HepG2 (cell line): ENCODE data around the gene PCBP1. TPM values are rescaled to one million over a fixed set of nuclear protein-coding genes. Genes with fewer than 3 reads are reported as not detected.
A peak's percentile ranks its signal among the peaks of the same experiment; 100 is the strongest.

ENCODE experiments used
- CC2D1A ChIP-seq: sonication (generic); formaldehyde crosslinking; IDR thresholded peaks from 2 replicates; pipeline ENCODE4 v1.8.1; 2023; ENCODE audit warnings: mild to moderate bottlenecking, missing genetic modification reagents
- CREB1 ChIP-seq, 2 experiments: fragments of 450-650 bp in 1 of 2; IDR thresholded peaks; 2 replicates each; pipeline ENCODE4 v1.6.1; 2016 to 2017; ENCODE audit warnings: control low read depth in 1 of 2, mild to moderate bottlenecking in 1 of 2, missing compliant biosample characterization in 1 of 2, missing genetic modification characterization in 1 of 2
- DMAP1 ChIP-seq: IDR thresholded peaks from 2 replicates; pipeline ENCODE4 v1.6.1; 2016
- DR1 ChIP-seq: sonication (generic); formaldehyde crosslinking; IDR thresholded peaks from 2 replicates; pipeline ENCODE4 v1.8.0; 2021; ENCODE audit warnings: mild to moderate bottlenecking, missing genetic modification reagents, inconsistent platforms
- GZF1 ChIP-seq: sonication (generic); formaldehyde crosslinking; IDR thresholded peaks from 2 replicates; pipeline ENCODE4 v1.5.1; 2020; ENCODE audit warnings: mild to moderate bottlenecking, missing genetic modification reagents
- HDAC2 ChIP-seq: sonication (generic); formaldehyde crosslinking; IDR thresholded peaks from 2 replicates; pipeline ENCODE4 v1.4.0; 2020; ENCODE audit warnings: missing genetic modification reagents
- HNF4A ChIP-seq: sonication (generic); formaldehyde crosslinking; IDR thresholded peaks from 2 replicates; pipeline ENCODE4 v1.4.0; 2020; ENCODE audit warnings: missing genetic modification reagents
- KDM1A ChIP-seq: IDR thresholded peaks from 2 replicates; pipeline ENCODE4 v1.6.1; 2016; ENCODE audit warnings: missing compliant biosample characterization
- NFYB ChIP-seq: sonication (generic); formaldehyde crosslinking; IDR thresholded peaks from 2 replicates; pipeline ENCODE4 v1.4.0; 2020; ENCODE audit warnings: missing genetic modification reagents
- ONECUT2 ChIP-seq: sonication (generic); formaldehyde crosslinking; IDR thresholded peaks from 2 replicates; pipeline ENCODE4 v1.4.0; 2020; ENCODE audit warnings: missing genetic modification reagents
- RCOR2 ChIP-seq: IDR thresholded peaks from 2 replicates; pipeline ENCODE4 v1.6.1; 2016; ENCODE audit warnings: missing biosample characterization, missing genetic modification reagents
- RORA ChIP-seq: sonication (generic); formaldehyde crosslinking; IDR thresholded peaks from 2 replicates; pipeline ENCODE4 v1.5.0; 2020; ENCODE audit warnings: mild to moderate bottlenecking, missing genetic modification reagents, moderate library complexity
- SOX6 ChIP-seq, 2 experiments: fragments of 450-650 bp in 1 of 2; sonication (generic) in 1 of 2; formaldehyde crosslinking in 1 of 2; IDR thresholded peaks; 2 replicates each; pipeline versions ENCODE4 v1.4.0 to v1.6.1; 2017 to 2020; ENCODE audit warnings: antibody characterized with exemption in 1 of 2, mild to moderate bottlenecking in 1 of 2, missing genetic modification reagents in 1 of 2
- SRSF4 ChIP-seq: fragments of 200-400 bp; formaldehyde crosslinking; IDR thresholded peaks from one replicate; pipeline ENCODE4 v1.6.1; 2018; ENCODE audit warnings: mild to moderate bottlenecking, low read depth, low read length, moderate library complexity; ENCODE audit not compliant: poor library complexity, severe bottlenecking
- TEAD3 ChIP-seq: optimal IDR thresholded peaks from 2 replicates; pipeline ENCODE3; 2016; ENCODE audit warnings: borderline replicate concordance
- TP53 ChIP-seq: sonication (generic); formaldehyde crosslinking; conservative IDR thresholded peaks from 2 replicates; pipeline ENCODE4 v1.4.0; 2020; ENCODE audit warnings: missing genetic modification reagents
- ZEB1 ChIP-seq: IDR thresholded peaks from 2 replicates; pipeline ENCODE4 v1.6.1; 2012; ENCODE audit warnings: mild to moderate bottlenecking, low read depth, inconsistent platforms; ENCODE audit not compliant: insufficient replicate concordance
- ZFP90 ChIP-seq: sonication (generic); formaldehyde crosslinking; IDR thresholded peaks from 2 replicates; pipeline ENCODE4 v1.8.0; 2022; ENCODE audit warnings: missing genetic modification reagents, mild to moderate bottlenecking, inconsistent platforms, borderline replicate concordance
- ZKSCAN8 ChIP-seq: IDR thresholded peaks from 2 replicates; pipeline ENCODE4 v1.6.1; 2016; ENCODE audit warnings: borderline replicate concordance, missing genetic modification reagents, missing compliant biosample characterization
- ZNF292 ChIP-seq: sonication (generic); formaldehyde crosslinking; IDR thresholded peaks from 2 replicates; pipeline ENCODE4 v1.8.1; 2022; ENCODE audit warnings: mild to moderate bottlenecking, low read depth, missing genetic modification reagents, borderline replicate concordance
- ZNF296 ChIP-seq: sonication (generic); formaldehyde crosslinking; conservative IDR thresholded peaks from 2 replicates; pipeline ENCODE4 v1.5.0; 2020; ENCODE audit warnings: mild to moderate bottlenecking, missing genetic modification reagents
- ZNF547 ChIP-seq: sonication (generic); formaldehyde crosslinking; IDR thresholded peaks from 2 replicates; pipeline ENCODE4 v1.5.1; 2020; ENCODE audit warnings: mild to moderate bottlenecking, missing genetic modification reagents
- ZNF598 ChIP-seq: sonication (generic); formaldehyde crosslinking; IDR thresholded peaks from 2 replicates; pipeline ENCODE4 v1.5.1; 2020; ENCODE audit warnings: mild to moderate bottlenecking, missing genetic modification reagents, borderline replicate concordance
- ZNF720 ChIP-seq: sonication (generic); formaldehyde crosslinking; IDR thresholded peaks from 2 replicates; pipeline ENCODE4 v1.4.0; 2020; ENCODE audit warnings: missing genetic modification reagents
- ZNF883 ChIP-seq: sonication (generic); formaldehyde crosslinking; IDR thresholded peaks from 2 replicates; pipeline ENCODE4 v1.5.1; 2020; ENCODE audit warnings: mild to moderate bottlenecking, missing genetic modification reagents; ENCODE audit errors: not compliant biosample characterization
- ZSCAN25 ChIP-seq: sonication (generic); formaldehyde crosslinking; IDR thresholded peaks from 2 replicates; pipeline ENCODE4 v1.8.0; 2022; ENCODE audit warnings: mild to moderate bottlenecking, missing genetic modification reagents
- polyA plus RNA-seq, 8 experiments: library from polyadenylated mRNA; depleted of rRNA in 3 of 8; stranded (reverse) in 7 of 8; unstranded in 1 of 8; fragments of >200 nt; fragmentation: Illumina TruSeq in 4 of 8; extraction: Trizol in 4 of 8; gene quantifications; 2 replicates each; pipeline versions ENCODE4 v1.2.1 to v1.2.3, GENCODE V29; 2011 to 2016; ENCODE audit warnings: low read depth in 4 of 8, missing spikeins in 1 of 8, mixed read lengths in 1 of 8; ENCODE audit not compliant: insufficient read depth in 1 of 8
- total RNA-seq, 5 experiments: library from RNA; depleted of rRNA; stranded (reverse); fragments of >200 nt; fragmentation: Illumina TruSeq; extraction: Trizol; gene quantifications; 2 replicates each; pipeline ENCODE4 v1.2.3, GENCODE V29; 2016; ENCODE audit warnings: low read depth in 1 of 5
- TF ChIP-seq, protein P1 (sequence below): sonication (generic); formaldehyde crosslinking; IDR thresholded peaks from 2 replicates; pipeline ENCODE4 v1.4.0; 2020; ENCODE audit warnings: missing genetic modification reagents, borderline replicate concordance

PCBP1 gene
- total and polyA plus RNA-seq, 2 of the 13 experiments (the other 11 are each of a cell fraction or from before 2014, with no cell fraction given) = 32.0 to 137 TPM

DNA sequence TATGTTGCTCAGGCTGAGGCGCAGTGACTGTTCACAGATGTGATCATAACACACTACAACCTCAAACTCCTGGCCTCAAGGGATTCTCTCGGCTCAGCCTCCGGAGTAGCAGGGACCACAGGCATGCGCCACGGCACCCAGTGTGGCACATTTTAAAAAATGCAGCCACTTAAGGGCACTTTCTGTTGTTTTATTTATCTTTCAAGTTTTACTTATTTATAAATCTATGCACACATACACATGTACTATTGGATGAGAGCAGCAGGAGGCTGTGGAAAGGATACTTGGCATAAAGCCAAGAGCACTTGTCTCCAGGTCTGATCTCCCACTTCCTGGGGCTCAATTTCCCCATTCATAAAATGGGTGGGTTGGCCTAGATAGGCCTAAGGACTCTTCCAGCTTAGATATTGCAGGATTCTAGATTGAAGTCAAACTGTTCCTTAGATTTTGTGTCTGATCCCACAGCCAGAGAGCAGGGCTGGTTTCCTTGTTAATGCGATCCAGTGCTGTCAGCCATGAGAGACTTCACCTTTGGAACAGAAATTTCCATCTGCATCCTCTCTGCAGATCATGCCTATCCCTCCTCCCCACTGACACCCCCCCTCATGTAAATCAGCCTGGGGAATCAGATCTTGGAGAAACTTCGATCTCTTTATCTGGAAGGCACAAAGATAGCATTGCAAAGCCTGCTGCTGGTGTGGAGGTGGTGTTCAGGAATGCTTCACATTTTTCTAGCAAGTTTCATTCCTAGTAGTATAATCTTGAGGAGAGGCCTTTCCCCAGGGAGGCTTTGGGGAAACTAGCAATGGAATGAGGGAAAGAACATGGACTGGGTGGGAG is 24.7 kb downstream of the PCBP1 start (continued):
- TF ChIP-seq ZNF292 (CRISPR knock-in tag) (peak; percentile 54; the same call in 1 of the 2 replicates), SOX6 (IDR thresholded peaks at IDR 0.05) (no peak), SOX6 (CRISPR knock-in tag; IDR thresholded peaks at IDR 0.05) (peak; percentile 15; the same call in 1 of the 2 replicates), DR1 (CRISPR knock-in tag) (no peak), ZFP90 (CRISPR knock-in tag) (no peak), ZEB1 (peak; percentile 18), ONECUT2 (CRISPR knock-in tag) (peak; percentile 28; the same call in 1 of the 2 replicates), SRSF4 (no peak), RORA (CRISPR knock-in tag) (0 out of 2 replicates have a peak, but pooled peaks have one; percentile 34), RCOR2 (CRISPR knock-in tag) (peak; percentile 83; the same call in 1 of the 2 replicates), ZNF598 (0 out of 2 replicates have a peak, but pooled peaks have one; percentile 74), TP53 (no peak), DMAP1 (CRISPR knock-in tag) (peak; percentile 28; the same call in 1 of the 2 replicates), ZSCAN25 (CRISPR knock-in tag) (peak; percentile 70), CREB1 (IDR thresholded peaks at IDR 0.05) (no peak), CREB1 (CRISPR knock-in tag; IDR thresholded peaks at IDR 0.05) (peak; percentile 37; the same call in 1 of the 2 replicates), ZNF547 (CRISPR knock-in tag) (0 out of 2 replicates have a peak, but pooled peaks have one; percentile 50), HNF4A (CRISPR knock-in tag) (peak; percentile 43; the same call in 1 of the 2 replicates), ZNF296 (CRISPR knock-in tag) (no peak), CC2D1A (CRISPR knock-in tag) (no peak), HDAC2 (CRISPR knock-in tag) (no peak), ZNF720 (CRISPR knock-in tag) (no peak), ZKSCAN8 (no peak), GZF1 (CRISPR knock-in tag) (no peak), NFYB (CRISPR knock-in tag) (no peak), TEAD3 (CRISPR knock-in tag) (peak; percentile 58), ZNF883 (CRISPR knock-in tag) (no peak), KDM1A (0 out of 2 replicates have a peak, but pooled peaks have one; percentile 44)
- TF ChIP-seq, protein P1, sequence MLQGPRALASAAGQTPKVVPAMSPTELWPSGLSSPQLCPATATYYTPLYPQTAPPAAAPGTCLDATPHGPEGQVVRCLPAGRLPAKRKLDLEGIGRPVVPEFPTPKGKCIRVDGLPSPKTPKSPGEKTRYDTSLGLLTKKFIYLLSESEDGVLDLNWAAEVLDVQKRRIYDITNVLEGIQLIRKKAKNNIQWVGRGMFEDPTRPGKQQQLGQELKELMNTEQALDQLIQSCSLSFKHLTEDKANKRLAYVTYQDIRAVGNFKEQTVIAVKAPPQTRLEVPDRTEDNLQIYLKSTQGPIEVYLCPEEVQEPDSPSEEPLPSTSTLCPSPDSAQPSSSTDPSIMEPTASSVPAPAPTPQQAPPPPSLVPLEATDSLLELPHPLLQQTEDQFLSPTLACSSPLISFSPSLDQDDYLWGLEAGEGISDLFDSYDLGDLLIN (CRISPR knock-in tag) = no peak
